SK-N-SH treated with all-trans-retinoic acid at 6 μM for 48 hours (cell line): ENCODE results near the gene STK32B.

Source experiments
- ATAC-seq: fragments of 200-7000 bp; cut with Tn5 transposase; 3 replicates; pipeline ENCODE4 v1.9.1; 2020; ENCODE audit warnings: mild to moderate bottlenecking, moderate library complexity
- ARNTL ChIP-seq: fragments of 450-650 bp; formaldehyde crosslinking; IDR thresholded peaks from 2 replicates; pipeline ENCODE4 v1.5.0; 2020; ENCODE audit warnings: low read depth, mild to moderate bottlenecking, moderate library complexity, borderline replicate concordance
- BACH2 ChIP-seq: fragments of 250-450 bp; sonication (Bioruptor Pico); IDR thresholded peaks from 2 replicates; pipeline ENCODE4 v1.9.0; 2021; ENCODE audit warnings: mild to moderate bottlenecking, borderline replicate concordance
- CREB5 ChIP-seq: fragments of 250-450 bp; sonication (Bioruptor Pico); IDR thresholded peaks from 2 replicates; pipeline ENCODE4 v1.5.1; 2020; ENCODE audit warnings: low read depth, mild to moderate bottlenecking, moderate library complexity
- CSDC2 ChIP-seq: fragments of 250-450 bp; sonication (Bioruptor Pico); IDR thresholded peaks from 2 replicates; pipeline ENCODE4 v1.5.0; 2020; ENCODE audit warnings: mild to moderate bottlenecking, moderate library complexity
- GLIS3 ChIP-seq: fragments of 250-450 bp; sonication (Bioruptor Pico); IDR thresholded peaks from 2 replicates; pipeline ENCODE4 v1.5.0; 2020; ENCODE audit warnings: mild to moderate bottlenecking, moderate library complexity
- ISL1 ChIP-seq: fragments of 250-450 bp; sonication (Bioruptor Pico); IDR thresholded peaks from 2 replicates; pipeline ENCODE4 v2.1.2; 2022; ENCODE audit warnings: mild to moderate bottlenecking, moderate library complexity
- OSR1 ChIP-seq: fragments of 250-450 bp; sonication (Bioruptor Pico); IDR thresholded peaks from 2 replicates; pipeline ENCODE4 v1.8.0; 2022; ENCODE audit warnings: moderate library complexity, mild to moderate bottlenecking, inconsistent platforms
- PPARA ChIP-seq: fragments of 250-450 bp; sonication (Bioruptor Pico); IDR thresholded peaks from 2 replicates; pipeline ENCODE4 v1.5.0; 2020; ENCODE audit warnings: mild to moderate bottlenecking, borderline replicate concordance
- RARB ChIP-seq: fragments of 250-450 bp; sonication (Bioruptor Pico); IDR thresholded peaks from 2 replicates; pipeline ENCODE4 v1.8.0; 2021; ENCODE audit warnings: mild to moderate bottlenecking, moderate library complexity
- SNAI2 ChIP-seq: fragments of 250-450 bp; sonication (Bioruptor Pico); IDR thresholded peaks from 2 replicates; pipeline ENCODE4 v1.5.0; 2020; ENCODE audit warnings: mild to moderate bottlenecking, moderate library complexity
- TCF4 ChIP-seq: fragments of 250-450 bp; sonication (Bioruptor Pico); IDR thresholded peaks from 2 replicates; pipeline ENCODE4 v1.8.0; 2021; ENCODE audit warnings: mild to moderate bottlenecking, moderate library complexity, borderline replicate concordance
- TOX ChIP-seq: fragments of 250-450 bp; sonication (Bioruptor Pico); IDR thresholded peaks from 2 replicates; pipeline ENCODE4 v1.8.0; 2021; ENCODE audit warnings: mild to moderate bottlenecking, moderate library complexity, borderline replicate concordance
- TSHZ2 ChIP-seq: fragments of 250-450 bp; sonication (Bioruptor Pico); IDR thresholded peaks from 2 replicates; pipeline ENCODE4 v1.5.0; 2020; ENCODE audit warnings: mild to moderate bottlenecking, moderate library complexity
- ZC3H10 ChIP-seq: fragments of 250-450 bp; sonication (Bioruptor Pico); IDR thresholded peaks from 2 replicates; pipeline ENCODE4 v1.5.1; 2021; ENCODE audit warnings: mild to moderate bottlenecking, moderate library complexity
- ZFP3 ChIP-seq: fragments of 250-450 bp; sonication (Bioruptor Pico); IDR thresholded peaks from 2 replicates; pipeline ENCODE4 v1.5.0; 2020; ENCODE audit warnings: mild to moderate bottlenecking, moderate library complexity
- ZFP30 ChIP-seq: fragments of 450-650 bp; formaldehyde crosslinking; IDR thresholded peaks from 2 replicates; pipeline ENCODE4 v1.5.0; 2022; ENCODE audit warnings: mild to moderate bottlenecking, moderate library complexity
- ZNF565 ChIP-seq: fragments of 450-650 bp; formaldehyde crosslinking; conservative IDR thresholded peaks from 2 replicates; pipeline ENCODE4 v1.5.0; 2020; ENCODE audit warnings: low read depth, mild to moderate bottlenecking, moderate library complexity
- ZNF70 ChIP-seq: fragments of 450-650 bp; formaldehyde crosslinking; IDR thresholded peaks from 2 replicates; pipeline ENCODE4 v1.5.0; 2020; ENCODE audit warnings: mild to moderate bottlenecking, moderate library complexity
- ZNF8 ChIP-seq: fragments of 450-650 bp; formaldehyde crosslinking; IDR thresholded peaks from 2 replicates; pipeline ENCODE4 v1.5.0; 2020; ENCODE audit warnings: mild to moderate bottlenecking, moderate library complexity
- TF ChIP-seq, protein P1 (sequence below): fragments of 250-450 bp; sonication (Bioruptor Pico); IDR thresholded peaks from 2 replicates; pipeline ENCODE4 v1.8.0; 2021; ENCODE audit warnings: low read depth, mild to moderate bottlenecking, moderate library complexity, borderline replicate concordance
- TF ChIP-seq, protein P2 (sequence below): fragments of 250-450 bp; sonication (Bioruptor Pico); IDR thresholded peaks from 2 replicates; pipeline ENCODE4 v1.5.1; 2021; ENCODE audit warnings: mild to moderate bottlenecking, moderate library complexity
- TF ChIP-seq, protein P3 (sequence below): fragments of 250-450 bp; sonication (Bioruptor Pico); IDR thresholded peaks from 2 replicates; pipeline ENCODE4 v1.8.0; 2020; ENCODE audit warnings: mild to moderate bottlenecking, moderate library complexity, borderline replicate concordance

The STK32B gene

GRCh38 chr4:5330339-5330989, 279.2 kb downstream of the STK32B start (continued):
- TF ChIP-seq PPARA (no peak), ZFP3 (CRISPR knock-in tag) (no peak)
- TF ChIP-seq, all 23 proteins: peak for 0

DNA sequence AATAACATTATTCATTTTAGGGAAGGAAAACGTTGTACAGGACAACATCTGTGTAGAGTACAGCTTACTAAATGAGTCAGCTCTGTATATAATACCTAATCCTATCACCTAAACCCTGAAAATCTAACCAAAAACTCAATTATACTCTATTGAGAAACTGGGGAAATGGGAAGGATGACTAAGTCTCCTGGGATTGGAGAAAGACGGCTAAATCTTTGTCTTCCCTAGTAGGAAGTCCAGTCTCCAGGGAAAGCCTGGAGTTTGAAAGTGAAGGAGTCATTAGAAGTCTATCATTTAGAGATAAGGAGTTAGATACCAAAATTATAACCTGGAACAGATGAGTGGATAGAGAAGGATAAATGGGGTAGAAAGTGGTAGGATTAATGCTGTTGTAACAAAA, 286.5 kb downstream of the STK32B start:
- no peak for ATAC-seq
- TF ChIP-seq TSHZ2 (no peak), GLIS3 (CRISPR knock-in tag) (no peak), ZNF565 (CRISPR knock-in tag) (no peak), CSDC2 (CRISPR knock-in tag) (no peak), RARB (CRISPR knock-in tag) (no peak), TCF4 (CRISPR knock-in tag) (no peak), ARNTL (no peak), CREB5 (CRISPR knock-in tag) (no peak), ZC3H10 (CRISPR knock-in tag) (no peak), PPARA (no peak)
- TF ChIP-seq, protein P1, sequence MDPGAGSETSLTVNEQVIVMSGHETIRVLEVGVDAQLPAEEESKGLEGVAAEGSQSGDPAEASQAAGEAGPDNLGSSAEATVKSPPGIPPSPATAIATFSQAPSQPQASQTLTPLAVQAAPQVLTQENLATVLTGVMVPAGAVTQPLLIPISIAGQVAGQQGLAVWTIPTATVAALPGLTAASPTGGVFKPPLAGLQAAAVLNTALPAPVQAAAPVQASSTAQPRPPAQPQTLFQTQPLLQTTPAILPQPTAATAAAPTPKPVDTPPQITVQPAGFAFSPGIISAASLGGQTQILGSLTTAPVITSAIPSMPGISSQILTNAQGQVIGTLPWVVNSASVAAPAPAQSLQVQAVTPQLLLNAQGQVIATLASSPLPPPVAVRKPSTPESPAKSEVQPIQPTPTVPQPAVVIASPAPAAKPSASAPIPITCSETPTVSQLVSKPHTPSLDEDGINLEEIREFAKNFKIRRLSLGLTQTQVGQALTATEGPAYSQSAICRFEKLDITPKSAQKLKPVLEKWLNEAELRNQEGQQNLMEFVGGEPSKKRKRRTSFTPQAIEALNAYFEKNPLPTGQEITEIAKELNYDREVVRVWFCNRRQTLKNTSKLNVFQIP (CRISPR knock-in tag): no peak

DNA sequence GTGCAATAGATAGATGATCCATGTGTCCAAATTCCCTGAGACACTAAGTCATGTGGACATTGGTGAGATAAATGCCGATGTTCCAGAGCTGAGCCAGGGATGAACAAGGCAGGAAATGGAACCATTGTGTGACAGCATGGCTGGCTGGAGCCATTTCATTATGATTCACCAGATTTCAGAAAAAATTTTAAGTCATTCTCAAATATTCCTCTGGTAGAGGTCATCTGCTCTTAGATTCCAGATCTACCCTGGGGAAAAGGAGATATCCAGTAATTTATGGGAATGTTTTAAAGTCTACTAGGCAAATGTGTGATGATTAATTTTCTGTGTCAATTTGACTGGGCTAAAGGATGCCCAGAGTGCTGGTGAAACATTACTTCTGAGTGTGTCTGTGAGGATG, 287.3 kb downstream of the STK32B start:
- ATAC-seq: no peak
- no peak for TF ChIP-seq RARB (CRISPR knock-in tag)
- no peak for TF ChIP-seq ISL1 (CRISPR knock-in tag)
- TF ChIP-seq BACH2: no peak

DNA sequence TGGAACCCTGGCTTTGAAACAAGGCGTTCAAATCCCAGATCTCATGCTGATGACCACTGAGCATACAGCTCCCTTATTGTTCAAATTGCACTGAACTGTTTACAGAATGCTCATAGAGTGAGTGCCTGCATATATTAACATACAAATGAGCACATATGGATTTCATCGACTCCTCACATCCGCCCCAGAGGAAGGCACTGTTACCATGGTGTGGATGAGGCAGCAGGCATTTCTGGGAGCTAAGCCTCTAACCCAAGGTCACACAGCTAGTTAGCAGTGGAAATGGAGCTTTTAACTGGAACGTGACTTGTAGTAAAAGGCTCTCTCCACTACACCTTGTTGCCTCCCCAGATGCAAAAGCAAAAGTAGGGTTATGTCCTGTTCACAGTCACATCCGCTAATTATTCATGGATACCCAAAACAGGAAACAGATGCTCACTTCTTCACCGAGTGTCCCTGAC, 289.7 kb downstream of the STK32B start:
- TF ChIP-seq TCF4 (CRISPR knock-in tag): no peak
- no peak for TF ChIP-seq PPARA
- no peak for TF ChIP-seq ARNTL
- no peak for TF ChIP-seq RARB (CRISPR knock-in tag)
- no peak for TF ChIP-seq ZNF565 (CRISPR knock-in tag)
- TF ChIP-seq GLIS3 (CRISPR knock-in tag): no peak
- TF ChIP-seq ISL1 (CRISPR knock-in tag): no peak
- no peak for TF ChIP-seq ZFP30
- TF ChIP-seq, protein P2, sequence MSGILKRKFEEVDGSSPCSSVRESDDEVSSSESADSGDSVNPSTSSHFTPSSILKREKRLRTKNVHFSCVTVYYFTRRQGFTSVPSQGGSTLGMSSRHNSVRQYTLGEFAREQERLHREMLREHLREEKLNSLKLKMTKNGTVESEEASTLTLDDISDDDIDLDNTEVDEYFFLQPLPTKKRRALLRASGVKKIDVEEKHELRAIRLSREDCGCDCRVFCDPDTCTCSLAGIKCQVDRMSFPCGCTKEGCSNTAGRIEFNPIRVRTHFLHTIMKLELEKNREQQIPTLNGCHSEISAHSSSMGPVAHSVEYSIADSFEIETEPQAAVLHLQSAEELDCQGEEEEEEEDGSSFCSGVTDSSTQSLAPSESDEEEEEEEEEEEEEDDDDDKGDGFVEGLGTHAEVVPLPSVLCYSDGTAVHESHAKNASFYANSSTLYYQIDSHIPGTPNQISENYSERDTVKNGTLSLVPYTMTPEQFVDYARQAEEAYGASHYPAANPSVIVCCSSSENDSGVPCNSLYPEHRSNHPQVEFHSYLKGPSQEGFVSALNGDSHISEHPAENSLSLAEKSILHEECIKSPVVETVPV (CRISPR knock-in tag): no peak
- TF ChIP-seq OSR1 (CRISPR knock-in tag): no peak
- no peak for TF ChIP-seq TOX (CRISPR knock-in tag)
- no peak for TF ChIP-seq CREB5 (CRISPR knock-in tag)
- no peak for TF ChIP-seq ZC3H10 (CRISPR knock-in tag)
- TF ChIP-seq CSDC2 (CRISPR knock-in tag): no peak
- TF ChIP-seq, protein P3, sequence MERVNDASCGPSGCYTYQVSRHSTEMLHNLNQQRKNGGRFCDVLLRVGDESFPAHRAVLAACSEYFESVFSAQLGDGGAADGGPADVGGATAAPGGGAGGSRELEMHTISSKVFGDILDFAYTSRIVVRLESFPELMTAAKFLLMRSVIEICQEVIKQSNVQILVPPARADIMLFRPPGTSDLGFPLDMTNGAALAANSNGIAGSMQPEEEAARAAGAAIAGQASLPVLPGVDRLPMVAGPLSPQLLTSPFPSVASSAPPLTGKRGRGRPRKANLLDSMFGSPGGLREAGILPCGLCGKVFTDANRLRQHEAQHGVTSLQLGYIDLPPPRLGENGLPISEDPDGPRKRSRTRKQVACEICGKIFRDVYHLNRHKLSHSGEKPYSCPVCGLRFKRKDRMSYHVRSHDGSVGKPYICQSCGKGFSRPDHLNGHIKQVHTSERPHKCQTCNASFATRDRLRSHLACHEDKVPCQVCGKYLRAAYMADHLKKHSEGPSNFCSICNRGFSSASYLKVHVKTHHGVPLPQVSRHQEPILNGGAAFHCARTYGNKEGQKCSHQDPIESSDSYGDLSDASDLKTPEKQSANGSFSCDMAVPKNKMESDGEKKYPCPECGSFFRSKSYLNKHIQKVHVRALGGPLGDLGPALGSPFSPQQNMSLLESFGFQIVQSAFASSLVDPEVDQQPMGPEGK (CRISPR knock-in tag): no peak
- no peak for TF ChIP-seq TSHZ2
- no peak for TF ChIP-seq ZNF70 (CRISPR knock-in tag)
- no peak for TF ChIP-seq ZNF8
- no peak for TF ChIP-seq SNAI2 (CRISPR knock-in tag)
- no peak for ATAC-seq
